A549 (cell line): ENCODE measurements around the gene ADGRG3. TPM values are rescaled to one million over a fixed set of nuclear protein-coding genes. Genes with fewer than 3 reads are reported as not detected.
A peak's percentile ranks its signal among the peaks of the same experiment; 100 is the strongest.

Source experiments
- ATAC-seq, 2 experiments: fragments of 200-7000 bp in 1 of 2; fragments of >200 bp in 1 of 2; cut with Nextera tagmentation in 1 of 2; cut with Tn5 transposase in 1 of 2; 3 replicates each; pipeline versions ENCODE4 v1.8.0 to v1.9.1; 2018 to 2020; ENCODE audit warnings: mild to moderate bottlenecking in 1 of 2, moderate library complexity in 1 of 2
- CTCF ChIA-PET: fragments of 300-600 bp; sonication (Branson Sonifier 250); formaldehyde crosslinking; extraction: SDS; loops from one replicate; lab custom pipeline; 2021; ENCODE audit warnings: antibody characterized with exemption, inconsistent platforms; lab: Yijun Ruan, JAX
- POLR2A ChIA-PET: fragments of 350-600 bp; formaldehyde crosslinking; extraction: SDS; loops from one replicate; lab custom pipeline; 2021; ENCODE audit warnings: antibody characterized with exemption, inconsistent platforms; lab: Yijun Ruan, JAX
- DNase-seq, 2 experiments: peaks; one replicate each; pipeline versions ENCODE4 v3.0.0 to v3.0.0-alpha.2; 2011 to 2016; ENCODE audit warnings: low read depth in 1 of 2, low spot score in 1 of 2
- FAIRE-seq: peaks from 2 replicates; lab custom pipeline; 2011; peaks lifted over from hg19 to GRCh38; lab: Jason Lieb, UNC
- H3K27ac ChIP-seq, 2 experiments: fragments of >200 bp; sonication (Bioruptor Twin); formaldehyde crosslinking; 3 replicates each; pipeline ENCODE4 v1.5.1; 2016 to 2017
- H3K4me1 ChIP-seq: fragments of >200 bp; sonication (Bioruptor Twin); formaldehyde crosslinking; 3 replicates; pipeline ENCODE4 v1.6.1; 2016
- H3K4me2 ChIP-seq: fragments of >200 bp; sonication (Bioruptor Twin); formaldehyde crosslinking; 3 replicates; pipeline ENCODE4 v1.6.1; 2016
- H3K4me3 ChIP-seq: fragments of >200 bp; sonication (Bioruptor Twin); formaldehyde crosslinking; 3 replicates; pipeline ENCODE4 v1.5.1; 2016
- H3K9me3 ChIP-seq: fragments of >200 bp; sonication (Bioruptor Twin); formaldehyde crosslinking; 3 replicates; pipeline ENCODE4 v1.6.1; 2016
- CBX2 ChIP-seq: fragments of 200-600 bp; sonication (generic); IDR thresholded peaks from 2 replicates; pipeline ENCODE4 v1.6.1; 2016; ENCODE audit warnings: low read depth, mild to moderate bottlenecking, borderline replicate concordance
- CHD4 ChIP-seq: fragments of 200-600 bp; sonication (generic); IDR thresholded peaks from 2 replicates; pipeline ENCODE4 v1.6.1; 2016; ENCODE audit warnings: antibody characterized with exemption, mild to moderate bottlenecking, borderline replicate concordance
- EHF ChIP-seq: fragments of 250-450 bp; sonication (Bioruptor Pico); IDR thresholded peaks from 2 replicates; pipeline ENCODE4 v1.5.0; 2020; ENCODE audit warnings: mild to moderate bottlenecking
- EHMT2 ChIP-seq: fragments of 200-600 bp; sonication (generic); IDR thresholded peaks from 2 replicates; pipeline ENCODE4 v1.6.1; 2016; ENCODE audit warnings: antibody characterized with exemption, low read depth, mild to moderate bottlenecking, moderate library complexity
- FOSL2 ChIP-seq, 2 experiments: fragments of 450-650 bp in 1 of 2; fragments of >200 bp in 1 of 2; sonication (Bioruptor Twin) in 1 of 2; formaldehyde crosslinking; IDR thresholded peaks; 2 replicates each; pipeline versions ENCODE4 v1.5.0 to v1.6.1; 2016 to 2020; ENCODE audit warnings: mild to moderate bottlenecking in 1 of 2, moderate library complexity in 1 of 2
- GATA3 ChIP-seq: IDR thresholded peaks from 2 replicates; pipeline ENCODE4 v1.6.1; 2012; ENCODE audit warnings: borderline replicate concordance
- HDAC2 ChIP-seq: fragments of 200-600 bp; sonication (generic); IDR thresholded peaks from 2 replicates; pipeline ENCODE4 v1.6.1; 2016
- HEYL ChIP-seq: fragments of 250-450 bp; sonication (Bioruptor Pico); IDR thresholded peaks from 2 replicates; pipeline ENCODE4 v1.8.0; 2021; ENCODE audit warnings: mild to moderate bottlenecking, moderate library complexity
- HOXB5 ChIP-seq: fragments of 250-450 bp; sonication (Bioruptor Pico); IDR thresholded peaks from 2 replicates; pipeline ENCODE4 v1.5.0; 2020; ENCODE audit warnings: mild to moderate bottlenecking, moderate library complexity
- MAFK ChIP-seq: fragments of 450-650 bp; IDR thresholded peaks from 2 replicates; pipeline ENCODE4 v1.6.1; 2014; ENCODE audit not compliant: partially characterized antibody
- NPAS2 ChIP-seq: fragments of 250-450 bp; sonication (Bioruptor Pico); IDR thresholded peaks from 2 replicates; pipeline ENCODE4 v1.8.0; 2022; ENCODE audit warnings: mild to moderate bottlenecking, moderate library complexity, borderline replicate concordance
- POLR2AphosphoS2 ChIP-seq: conservative IDR thresholded peaks from 2 replicates; pipeline ENCODE4 v1.6.1; 2012; ENCODE audit warnings: low read length, improper control_type of control experiment, inconsistent platforms
- RFX5 ChIP-seq: fragments of 450-650 bp; IDR thresholded peaks from 2 replicates; pipeline ENCODE4 v1.7.1; 2014; ENCODE audit warnings: antibody characterized with exemption, mild to moderate bottlenecking, moderate library complexity
- RNF2 ChIP-seq: fragments of 200-600 bp; sonication (generic); IDR thresholded peaks from 2 replicates; pipeline ENCODE4 v1.6.1; 2016; ENCODE audit warnings: low read depth, mild to moderate bottlenecking, antibody characterized with exemption, moderate library complexity, borderline replicate concordance
- SREBF2 ChIP-seq: fragments of 450-650 bp; IDR thresholded peaks from 2 replicates; pipeline ENCODE4 v1.6.1; 2014; ENCODE audit warnings: mild to moderate bottlenecking, moderate library complexity
- ZFP36 ChIP-seq: fragments of 450-650 bp; IDR thresholded peaks from 2 replicates; pipeline ENCODE4 v1.6.1; 2014; ENCODE audit warnings: borderline replicate concordance; ENCODE audit not compliant: partially characterized antibody
- ZSCAN20 ChIP-seq: fragments of 250-450 bp; sonication (Bioruptor Pico); IDR thresholded peaks from 2 replicates; pipeline ENCODE4 v1.8.0; 2022; ENCODE audit warnings: mild to moderate bottlenecking, moderate library complexity
- WGBS: methylation state at CpG from one replicate; pipeline ENCODE4 v1.1.6; 2017; ENCODE audit errors: missing lambda C conversion rate; 5-methylcytosine and 5-hydroxymethylcytosine counted together
- polyA plus RNA-seq, 4 experiments: library from polyadenylated mRNA; depleted of rRNA in 3 of 4; stranded (reverse); fragments of >200 nt; fragmentation: RNase III in 1 of 4; extraction: RNeasy Plus Mini Kit Qiagen cat#74134 plus additional on column Dnase treatment in 1 of 4; gene quantifications; 2 replicates in 3 of 4; 3 replicates in 1 of 4; pipeline ENCODE4 v1.2.3, GENCODE V29; 2011 to 2017
- TF ChIP-seq, protein P1 (sequence below): fragments of 250-450 bp; sonication (Bioruptor Pico); IDR thresholded peaks from 2 replicates; pipeline ENCODE4 v1.5.0; 2021; ENCODE audit warnings: mild to moderate bottlenecking, moderate library complexity, borderline replicate concordance
- TF ChIP-seq, protein P2 (sequence below): fragments of >200 bp; sonication (Bioruptor Twin); formaldehyde crosslinking; IDR thresholded peaks from 3 replicates; pipeline ENCODE4 v1.5.1; 2016
- TF ChIP-seq, protein P3 (sequence below): fragments of >200 bp; sonication (Bioruptor Twin); formaldehyde crosslinking; IDR thresholded peaks from 2 replicates; pipeline ENCODE4 v1.6.1; 2016
- TF ChIP-seq, protein P4 (sequence below): fragments of 200-600 bp; sonication (generic); IDR thresholded peaks from 2 replicates; pipeline ENCODE4 v1.6.1; 2016; ENCODE audit warnings: antibody characterized with exemption, mild to moderate bottlenecking, moderate library complexity

The ADGRG3 gene
- polyA plus RNA-seq, 2 of the 4 experiments (the other 2 are of a cell fraction) = 0.25 to 0.45 TPM

DNA sequence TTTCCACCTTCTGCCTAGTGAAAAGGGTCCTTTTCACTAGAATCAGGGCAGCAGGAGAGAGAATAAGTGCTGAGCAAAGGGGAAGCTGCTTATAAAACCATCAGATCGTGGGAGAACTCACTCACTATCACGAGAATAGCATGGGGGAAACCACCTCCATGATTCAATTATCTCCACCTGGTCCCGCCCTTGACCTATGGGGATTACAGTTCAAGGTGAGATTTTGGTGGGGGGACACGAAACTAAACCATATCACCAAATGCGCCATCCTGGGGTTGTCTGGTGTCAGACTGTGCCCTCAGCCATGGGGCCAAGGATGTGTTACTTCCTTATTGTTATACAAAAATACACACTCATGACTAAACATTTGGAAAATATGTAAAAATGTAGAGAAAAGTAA, 57.0 kb downstream of the ADGRG3 start:
- H3K4me2 ChIP-seq = peak overlapping the region; percentile 28; the same call in 1 of the 3 replicates
- CTCF ChIA-PET = interaction anchor here (1.0 to 5.0 kb wide), 3 partner anchors 33 to 149 kb away, joined by 4 to 42 read pairs (median 4); no protein-coding TSS in a partner anchor
- FAIRE-seq (no peak), DNase-seq (no peak), ATAC-seq (no peak)
- POLR2A ChIA-PET = no interaction called here
- H3K4me3 ChIP-seq = no peak overlapping the region
- 52% methylated on average over 5 of the region's 5 CpGs for WGBS
- H3K9me3 ChIP-seq = no peaks in the 10 kb centered on the region
- no peak for TF ChIP-seq HOXB5 (CRISPR knock-in tag)
- TF ChIP-seq, protein P1, sequence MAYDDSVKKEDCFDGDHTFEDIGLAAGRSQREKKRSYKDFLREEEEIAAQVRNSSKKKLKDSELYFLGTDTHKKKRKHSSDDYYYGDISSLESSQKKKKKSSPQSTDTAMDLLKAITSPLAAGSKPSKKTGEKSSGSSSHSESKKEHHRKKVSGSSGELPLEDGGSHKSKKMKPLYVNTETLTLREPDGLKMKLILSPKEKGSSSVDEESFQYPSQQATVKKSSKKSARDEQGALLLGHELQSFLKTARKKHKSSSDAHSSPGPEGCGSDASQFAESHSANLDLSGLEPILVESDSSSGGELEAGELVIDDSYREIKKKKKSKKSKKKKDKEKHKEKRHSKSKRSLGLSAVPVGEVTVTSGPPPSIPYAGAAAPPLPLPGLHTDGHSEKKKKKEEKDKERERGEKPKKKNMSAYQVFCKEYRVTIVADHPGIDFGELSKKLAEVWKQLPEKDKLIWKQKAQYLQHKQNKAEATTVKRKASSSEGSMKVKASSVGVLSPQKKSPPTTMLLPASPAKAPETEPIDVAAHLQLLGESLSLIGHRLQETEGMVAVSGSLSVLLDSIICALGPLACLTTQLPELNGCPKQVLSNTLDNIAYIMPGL = no peak
- no peak for TF ChIP-seq HDAC2
- TF ChIP-seq, protein P2, sequence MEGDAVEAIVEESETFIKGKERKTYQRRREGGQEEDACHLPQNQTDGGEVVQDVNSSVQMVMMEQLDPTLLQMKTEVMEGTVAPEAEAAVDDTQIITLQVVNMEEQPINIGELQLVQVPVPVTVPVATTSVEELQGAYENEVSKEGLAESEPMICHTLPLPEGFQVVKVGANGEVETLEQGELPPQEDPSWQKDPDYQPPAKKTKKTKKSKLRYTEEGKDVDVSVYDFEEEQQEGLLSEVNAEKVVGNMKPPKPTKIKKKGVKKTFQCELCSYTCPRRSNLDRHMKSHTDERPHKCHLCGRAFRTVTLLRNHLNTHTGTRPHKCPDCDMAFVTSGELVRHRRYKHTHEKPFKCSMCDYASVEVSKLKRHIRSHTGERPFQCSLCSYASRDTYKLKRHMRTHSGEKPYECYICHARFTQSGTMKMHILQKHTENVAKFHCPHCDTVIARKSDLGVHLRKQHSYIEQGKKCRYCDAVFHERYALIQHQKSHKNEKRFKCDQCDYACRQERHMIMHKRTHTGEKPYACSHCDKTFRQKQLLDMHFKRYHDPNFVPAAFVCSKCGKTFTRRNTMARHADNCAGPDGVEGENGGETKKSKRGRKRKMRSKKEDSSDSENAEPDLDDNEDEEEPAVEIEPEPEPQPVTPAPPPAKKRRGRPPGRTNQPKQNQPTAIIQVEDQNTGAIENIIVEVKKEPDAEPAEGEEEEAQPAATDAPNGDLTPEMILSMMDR = no peak
- no peak for TF ChIP-seq MAFK
- TF ChIP-seq, protein P3, sequence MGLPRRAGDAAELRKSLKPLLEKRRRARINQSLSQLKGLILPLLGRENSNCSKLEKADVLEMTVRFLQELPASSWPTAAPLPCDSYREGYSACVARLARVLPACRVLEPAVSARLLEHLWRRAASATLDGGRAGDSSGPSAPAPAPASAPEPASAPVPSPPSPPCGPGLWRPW = no peak
- TF ChIP-seq, protein P4, sequence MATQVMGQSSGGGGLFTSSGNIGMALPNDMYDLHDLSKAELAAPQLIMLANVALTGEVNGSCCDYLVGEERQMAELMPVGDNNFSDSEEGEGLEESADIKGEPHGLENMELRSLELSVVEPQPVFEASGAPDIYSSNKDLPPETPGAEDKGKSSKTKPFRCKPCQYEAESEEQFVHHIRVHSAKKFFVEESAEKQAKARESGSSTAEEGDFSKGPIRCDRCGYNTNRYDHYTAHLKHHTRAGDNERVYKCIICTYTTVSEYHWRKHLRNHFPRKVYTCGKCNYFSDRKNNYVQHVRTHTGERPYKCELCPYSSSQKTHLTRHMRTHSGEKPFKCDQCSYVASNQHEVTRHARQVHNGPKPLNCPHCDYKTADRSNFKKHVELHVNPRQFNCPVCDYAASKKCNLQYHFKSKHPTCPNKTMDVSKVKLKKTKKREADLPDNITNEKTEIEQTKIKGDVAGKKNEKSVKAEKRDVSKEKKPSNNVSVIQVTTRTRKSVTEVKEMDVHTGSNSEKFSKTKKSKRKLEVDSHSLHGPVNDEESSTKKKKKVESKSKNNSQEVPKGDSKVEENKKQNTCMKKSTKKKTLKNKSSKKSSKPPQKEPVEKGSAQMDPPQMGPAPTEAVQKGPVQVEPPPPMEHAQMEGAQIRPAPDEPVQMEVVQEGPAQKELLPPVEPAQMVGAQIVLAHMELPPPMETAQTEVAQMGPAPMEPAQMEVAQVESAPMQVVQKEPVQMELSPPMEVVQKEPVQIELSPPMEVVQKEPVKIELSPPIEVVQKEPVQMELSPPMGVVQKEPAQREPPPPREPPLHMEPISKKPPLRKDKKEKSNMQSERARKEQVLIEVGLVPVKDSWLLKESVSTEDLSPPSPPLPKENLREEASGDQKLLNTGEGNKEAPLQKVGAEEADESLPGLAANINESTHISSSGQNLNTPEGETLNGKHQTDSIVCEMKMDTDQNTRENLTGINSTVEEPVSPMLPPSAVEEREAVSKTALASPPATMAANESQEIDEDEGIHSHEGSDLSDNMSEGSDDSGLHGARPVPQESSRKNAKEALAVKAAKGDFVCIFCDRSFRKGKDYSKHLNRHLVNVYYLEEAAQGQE = no peak
- TF ChIP-seq CHD4 = no peak
- TF ChIP-seq RNF2 = no peak
- TF ChIP-seq FOSL2 (IDR thresholded peaks at IDR 0.05) = no peak
- TF ChIP-seq FOSL2 (CRISPR knock-in tag; IDR thresholded peaks at IDR 0.05) = no peak
- peaks cover 15% of the 10 kb centered on the region; the same call in 2 of the 3 replicates for H3K4me1 ChIP-seq
- H3K27ac ChIP-seq = 0 out of 6 replicates have a peak overlapping the region, but pooled peaks of 1 of the 2 experiments have one; percentile 5

DNA sequence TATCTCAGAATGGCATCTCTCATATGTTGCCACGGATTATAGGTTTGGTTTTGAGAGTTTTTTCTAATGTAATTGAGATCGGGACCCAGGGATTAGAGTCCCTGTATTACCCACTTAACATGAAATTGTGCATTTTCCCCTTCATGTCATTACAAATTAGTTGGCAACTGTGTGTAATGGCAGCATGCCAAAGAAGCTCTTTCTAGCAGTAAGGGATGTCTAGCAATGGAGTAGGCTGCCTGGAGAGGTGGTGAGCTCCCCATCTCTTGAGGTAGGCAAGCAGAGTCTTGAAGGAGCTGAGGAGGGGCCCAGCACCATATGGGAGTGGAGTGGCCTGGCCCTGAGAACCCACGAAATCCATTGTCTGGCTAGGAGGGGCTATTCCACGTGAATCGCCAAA, 57.4 kb downstream of the ADGRG3 start:
- 51% methylated on average over 5 of the region's 5 CpGs for WGBS
- no peak for ATAC-seq
- Histone ChIP-seq H3K4me1 (peaks cover 12% of the 10 kb centered on the region; the same call in 2 of the 3 replicates), H3K27ac (no peak overlapping the region), H3K4me3 (no peak overlapping the region), H3K4me2 (peak overlapping the region; percentile 28; the same call in 1 of the 3 replicates), H3K9me3 (no peaks in the 10 kb centered on the region)
- ChIA-PET POLR2A (no interaction called here), CTCF (interaction anchor here (0.9 to 5.0 kb wide), 2 partner anchors 75 to 150 kb away, joined by 5 to 42 read pairs; no protein-coding TSS in a partner anchor)
- no peak for FAIRE-seq
- no peak for DNase-seq
- TF ChIP-seq SREBF2 (no peak), EHMT2 (no peak), ZFP36 (peak; percentile 34)

DNA sequence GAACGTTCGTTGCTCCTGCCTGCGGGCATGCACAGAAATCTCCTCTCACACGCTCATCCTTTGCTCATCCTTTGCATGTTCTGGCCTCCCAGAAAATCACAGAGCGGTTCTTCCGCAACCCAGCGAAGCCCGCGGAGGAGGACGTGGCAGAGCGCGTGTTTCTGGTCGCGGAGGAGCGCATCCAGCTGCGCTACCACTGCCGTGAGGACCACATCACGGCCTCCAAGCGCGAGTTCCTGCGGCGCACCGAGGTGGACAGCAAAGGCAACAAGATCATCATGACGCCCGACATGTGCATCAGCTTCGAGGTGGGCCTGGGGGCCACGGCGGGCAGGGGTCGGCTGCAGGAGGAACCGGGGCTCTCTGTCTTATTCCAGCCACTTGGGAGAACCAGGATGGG, 57.9 kb downstream of the ADGRG3 start:
- H3K4me2 ChIP-seq = no peak overlapping the region
- H3K27ac ChIP-seq = no peak overlapping the region
- DNase-seq (no peak), ATAC-seq (no peak), FAIRE-seq (no peak)
- ChIA-PET POLR2A (no interaction called here), CTCF (interaction anchor here (0.9 to 5.0 kb wide), 2 partner anchors 75 to 150 kb away, joined by 5 to 42 read pairs; no protein-coding TSS in a partner anchor)
- no peak for TF ChIP-seq RNF2
- no peak for TF ChIP-seq ZSCAN20
- no peak for TF ChIP-seq NPAS2 (CRISPR knock-in tag)
- TF ChIP-seq, protein P1 = no peak
- no peak for TF ChIP-seq ZFP36
- TF ChIP-seq CBX2 = no peak
- no peak for TF ChIP-seq POLR2AphosphoS2
- no peak for TF ChIP-seq HEYL (CRISPR knock-in tag)
- TF ChIP-seq RFX5 = no peak
- no peak for TF ChIP-seq EHF
- no peak for TF ChIP-seq GATA3
- no peak overlapping the region for H3K4me3 ChIP-seq
- peaks cover 10% of the 10 kb centered on the region; the same call in 1 of the 3 replicates for H3K4me1 ChIP-seq
- 92% methylated on average over 30 of the region's 30 CpGs for WGBS
- no peaks in the 10 kb centered on the region for H3K9me3 ChIP-seq
